H9 (cell line): ENCODE measurements around the gene PRKACB. TPM values are rescaled to one million over a fixed set of nuclear protein-coding genes. Genes with fewer than 3 reads are reported as not detected.

ENCODE experiments used
- DNase-seq: peaks from one replicate; pipeline ENCODE4 v3.0.0-alpha.2; 2017
- H2AFZ ChIP-seq: one replicate; pipeline ENCODE4 v1.6.1; 2013; ENCODE audit warnings: mild to moderate bottlenecking, low read length, control low read depth, moderate library complexity
- H2AK5ac ChIP-seq: 2 replicates; pipeline ENCODE4 v1.6.1; 2013; ENCODE audit warnings: low read length, control low read depth, mixed read lengths; ENCODE audit not compliant: insufficient read length
- H2BK120ac ChIP-seq: one replicate; pipeline ENCODE4 v1.6.1; 2013; ENCODE audit warnings: low read depth, mild to moderate bottlenecking, low read length, control low read depth, inconsistent platforms; ENCODE audit not compliant: poor library complexity, severe bottlenecking
- H2BK12ac ChIP-seq: 2 replicates; pipeline ENCODE4 v1.6.1; 2013; ENCODE audit warnings: low read length, control low read depth, mixed read lengths, low read depth; ENCODE audit not compliant: insufficient read length
- H2BK15ac ChIP-seq: 2 replicates; pipeline ENCODE4 v1.6.1; 2013; ENCODE audit warnings: low read depth, low read length, control low read depth
- H2BK20ac ChIP-seq: one replicate; pipeline ENCODE4 v1.6.1; 2013; ENCODE audit warnings: low read depth, mild to moderate bottlenecking, low read length, control low read depth, inconsistent platforms; ENCODE audit not compliant: poor library complexity, severe bottlenecking
- H2BK5ac ChIP-seq: 2 replicates; pipeline ENCODE4 v1.6.1; 2013; ENCODE audit warnings: low read length, control low read depth, mixed read lengths; ENCODE audit not compliant: insufficient read length
- H3K14ac ChIP-seq: 2 replicates; pipeline ENCODE4 v1.6.1; 2013; ENCODE audit warnings: low read length, control low read depth; ENCODE audit not compliant: insufficient read depth
- H3K18ac ChIP-seq: 2 replicates; pipeline ENCODE4 v1.6.1; 2013; ENCODE audit warnings: low read depth, mild to moderate bottlenecking, mixed read lengths, low read length, control low read depth; ENCODE audit not compliant: insufficient read length
- H3K23ac ChIP-seq: 2 replicates; pipeline ENCODE4 v1.6.1; 2013; ENCODE audit warnings: low read length, control low read depth, mixed read lengths, low read depth; ENCODE audit not compliant: insufficient read length
- H3K23me2 ChIP-seq: 2 replicates; pipeline ENCODE4 v1.6.1; 2013; ENCODE audit warnings: low read depth, mild to moderate bottlenecking, mixed read lengths, low read length, control low read depth; ENCODE audit not compliant: insufficient read length, poor library complexity, severe bottlenecking
- H3K27ac ChIP-seq: 2 replicates; pipeline ENCODE4 v1.5.1; 2013; ENCODE audit warnings: low read length, control low read depth, mixed read lengths, low read depth; ENCODE audit not compliant: insufficient read length
- H3K27me3 ChIP-seq: 2 replicates; pipeline ENCODE4 v1.6.1; 2013; ENCODE audit warnings: low read length, control low read depth, inconsistent platforms; ENCODE audit not compliant: insufficient read depth
- H3K4ac ChIP-seq: 2 replicates; pipeline ENCODE4 v1.6.1; 2013; ENCODE audit warnings: low read depth, mild to moderate bottlenecking, control low read depth, inconsistent platforms, low read length, moderate library complexity
- H3K4me1 ChIP-seq: 2 replicates; pipeline ENCODE4 v1.6.1; 2013; ENCODE audit warnings: low read length, control low read depth, inconsistent platforms; ENCODE audit not compliant: insufficient read depth
- H3K4me2 ChIP-seq: 2 replicates; pipeline ENCODE4 v1.6.1; 2013; ENCODE audit warnings: low read length, control low read depth, mixed read lengths; ENCODE audit not compliant: insufficient read length, insufficient read depth
- H3K56ac ChIP-seq: 2 replicates; pipeline ENCODE4 v1.6.1; 2013; ENCODE audit warnings: low read depth, mild to moderate bottlenecking, mixed read lengths, low read length, control low read depth; ENCODE audit not compliant: insufficient read length
- H3K79me1 ChIP-seq: 2 replicates; pipeline ENCODE4 v1.6.1; 2013; ENCODE audit warnings: low read depth, mild to moderate bottlenecking, moderate library complexity, low read length, control low read depth, inconsistent platforms; ENCODE audit not compliant: insufficient read depth, poor library complexity, severe bottlenecking
- H3K79me2 ChIP-seq: 2 replicates; pipeline ENCODE4 v1.6.1; 2013; ENCODE audit warnings: low read length, control low read depth, inconsistent platforms; ENCODE audit not compliant: insufficient read depth
- H3K9ac ChIP-seq: 2 replicates; pipeline ENCODE4 v1.6.1; 2013; ENCODE audit warnings: low read length, control low read depth, mixed read lengths; ENCODE audit not compliant: insufficient read length; ENCODE audit errors: extremely low read depth
- H3K9me3 ChIP-seq: one replicate; pipeline ENCODE4 v1.6.1; 2013; ENCODE audit warnings: low read depth, low read length, inconsistent platforms; ENCODE audit not compliant: control insufficient read depth
- H3T11ph ChIP-seq: one replicate; pipeline ENCODE4 v1.6.1; 2013; ENCODE audit warnings: mild to moderate bottlenecking, low read length, control low read depth, inconsistent platforms
- H4K20me1 ChIP-seq: one replicate; pipeline ENCODE4 v1.6.1; 2013; ENCODE audit not compliant: control insufficient read depth, insufficient read length, insufficient read depth
- H4K5ac ChIP-seq: 2 replicates; pipeline ENCODE4 v1.6.1; 2013; ENCODE audit warnings: low read depth, mild to moderate bottlenecking, mixed read lengths, low read length, control low read depth; ENCODE audit not compliant: insufficient read length
- H4K8ac ChIP-seq: replicated peaks from 2 replicates; pipeline ENCODE4 v1.6.1; 2013; ENCODE audit warnings: low read length, control low read depth, mixed read lengths, low read depth; ENCODE audit not compliant: insufficient read length
- H4K91ac ChIP-seq: 2 replicates; pipeline ENCODE4 v1.6.1; 2013; ENCODE audit warnings: low read depth, mild to moderate bottlenecking, moderate library complexity, mixed read lengths, low read length, control low read depth; ENCODE audit not compliant: insufficient read length
- H3K27ac Mint-ChIP-seq, 3 experiments: 2 replicates in 2 of 3; 3 replicates in 1 of 3; pipeline ENCODE4 v1.8.0; 2020 to 2021; ENCODE audit warnings: mixed read lengths in 3 of 3, mild to moderate bottlenecking in 1 of 3, moderate library complexity in 1 of 3
- H3K27me3 Mint-ChIP-seq: 2 replicates; pipeline ENCODE4 v1.8.0; 2021; ENCODE audit warnings: low read depth, mild to moderate bottlenecking, moderate library complexity, mixed read lengths
- H3K36me3 Mint-ChIP-seq, 3 experiments: 2 replicates in 2 of 3; 3 replicates in 1 of 3; pipeline ENCODE4 v1.8.0; 2020 to 2021; ENCODE audit warnings: low read depth in 3 of 3, mixed read lengths in 3 of 3; ENCODE audit not compliant: insufficient read depth in 1 of 3
- H3K4me1 Mint-ChIP-seq, 2 experiments: 2 replicates each; pipeline ENCODE4 v1.8.0; 2020; ENCODE audit warnings: mixed read lengths in 2 of 2
- H3K4me3 Mint-ChIP-seq, 2 experiments: 2 replicates in 1 of 2; 3 replicates in 1 of 2; pipeline ENCODE4 v1.8.0; 2020 to 2021; ENCODE audit warnings: mild to moderate bottlenecking in 2 of 2, mixed read lengths in 2 of 2, moderate library complexity in 1 of 2
- H3K9me3 Mint-ChIP-seq, 2 experiments: 2 replicates in 1 of 2; 3 replicates in 1 of 2; pipeline ENCODE4 v1.8.0; 2020; ENCODE audit warnings: mild to moderate bottlenecking in 2 of 2, mixed read lengths in 2 of 2, moderate library complexity in 1 of 2
- WGBS: extraction: QIAGEN DNeasy Blood & Tissue Kit; methylation state at CpG from one replicate; pipeline ENCODE4 v1.1.7; 2013; ENCODE audit warnings: missing lambda C conversion rate, low lambda C conversion rate, mixed read lengths; ENCODE audit not compliant: insufficient read length; ENCODE audit errors: extremely low coverage; 5-methylcytosine and 5-hydroxymethylcytosine counted together
- total RNA-seq: library from RNA; stranded (reverse); gene quantifications from 2 replicates; pipeline ENCODE4 v1.2.1, GENCODE V29; 2021
- TF ChIP-seq, protein P1 (sequence below): fragments of 200-600 bp; sonication (generic); conservative IDR thresholded peaks from 3 replicates; pipeline ENCODE4 v1.8.0; 2021; ENCODE audit warnings: antibody characterized with exemption, mild to moderate bottlenecking

PRKACB gene
- total RNA-seq, 1 experiment from 2014 or later: 20.7 TPM

DNA sequence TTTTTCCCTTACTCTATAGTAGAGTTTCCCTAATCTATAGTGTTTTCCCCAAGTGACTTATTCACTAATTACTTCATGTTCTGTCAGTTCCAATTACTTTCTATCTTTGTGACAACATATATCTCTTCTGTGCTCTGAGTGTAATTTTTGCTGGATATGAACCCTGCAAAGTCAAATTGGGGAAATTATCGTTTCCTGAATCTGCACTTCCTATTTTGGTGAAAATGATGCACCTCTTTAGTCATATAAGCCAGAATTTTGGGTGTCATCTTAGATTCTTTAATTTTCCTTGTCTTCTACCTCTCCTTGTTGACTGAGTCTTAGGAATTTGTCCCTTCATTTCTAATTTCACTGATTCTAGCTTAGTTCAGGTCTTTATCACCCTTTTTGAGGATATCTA is 33.4 kb upstream of the PRKACB start:
- Histone ChIP-seq H2AK5ac (no peak overlapping the region), H3K79me1 (no peaks in the 10 kb centered on the region), H3K27me3 (no peaks in the 10 kb centered on the region), H3K18ac (no peak overlapping the region), H3K4me2 (no peak overlapping the region), H3K4ac (no peak overlapping the region), H3K23me2 (no peaks in the 10 kb centered on the region), H3K4me1 (no peaks in the 10 kb centered on the region), H4K5ac (no peak overlapping the region), H3K79me2 (no peaks in the 10 kb centered on the region), H3T11ph (no peak overlapping the region), H2AFZ (no peak overlapping the region), H2BK120ac (no peak overlapping the region), H2BK15ac (no peak overlapping the region), H3K56ac (no peak overlapping the region), H4K20me1 (no peaks in the 10 kb centered on the region), H3K9me3 (no peaks in the 10 kb centered on the region), H3K9ac (no peak overlapping the region), H4K91ac (no peak overlapping the region), H3K27ac (no peak overlapping the region), H2BK5ac (no peak overlapping the region), H3K14ac (no peak overlapping the region), H3K23ac (no peak overlapping the region), H4K8ac (no peak overlapping the region), H2BK20ac (no peak overlapping the region), H2BK12ac (no peak overlapping the region)
- H3K36me3 Mint-ChIP-seq: peaks cover 0 to 11% (median 10%) of the 10 kb centered on the region in 3 experiments; a peak in 6 of 7 replicates
- TF ChIP-seq, protein P1, sequence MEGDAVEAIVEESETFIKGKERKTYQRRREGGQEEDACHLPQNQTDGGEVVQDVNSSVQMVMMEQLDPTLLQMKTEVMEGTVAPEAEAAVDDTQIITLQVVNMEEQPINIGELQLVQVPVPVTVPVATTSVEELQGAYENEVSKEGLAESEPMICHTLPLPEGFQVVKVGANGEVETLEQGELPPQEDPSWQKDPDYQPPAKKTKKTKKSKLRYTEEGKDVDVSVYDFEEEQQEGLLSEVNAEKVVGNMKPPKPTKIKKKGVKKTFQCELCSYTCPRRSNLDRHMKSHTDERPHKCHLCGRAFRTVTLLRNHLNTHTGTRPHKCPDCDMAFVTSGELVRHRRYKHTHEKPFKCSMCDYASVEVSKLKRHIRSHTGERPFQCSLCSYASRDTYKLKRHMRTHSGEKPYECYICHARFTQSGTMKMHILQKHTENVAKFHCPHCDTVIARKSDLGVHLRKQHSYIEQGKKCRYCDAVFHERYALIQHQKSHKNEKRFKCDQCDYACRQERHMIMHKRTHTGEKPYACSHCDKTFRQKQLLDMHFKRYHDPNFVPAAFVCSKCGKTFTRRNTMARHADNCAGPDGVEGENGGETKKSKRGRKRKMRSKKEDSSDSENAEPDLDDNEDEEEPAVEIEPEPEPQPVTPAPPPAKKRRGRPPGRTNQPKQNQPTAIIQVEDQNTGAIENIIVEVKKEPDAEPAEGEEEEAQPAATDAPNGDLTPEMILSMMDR: no peak
- H3K27ac Mint-ChIP-seq: no peak overlapping the region
- no peaks in the 10 kb centered on the region for H3K27me3 Mint-ChIP-seq
- peaks cover 8 to 9% of the 10 kb centered on the region in 2 experiments; a peak in 4 of 5 replicates for H3K9me3 Mint-ChIP-seq
- H3K4me1 Mint-ChIP-seq: no peaks in the 10 kb centered on the region
- no peak for DNase-seq
- WGBS: no CpG with 5 or more reads among the region's 1 CpG
- H3K4me3 Mint-ChIP-seq: no peak overlapping the region
